Activated naive CD8-positive, alpha-beta T cell treated with anti-CD3 and anti-CD28 coated beads, Interleukin-2, amount 50 U/mL, for 24 hours (primary cell): ENCODE measurements around the gene RBPJ.

Source experiments
- ATAC-seq: fragments of 150-1000 bp; cut with Tn5 transposase; one replicate; pipeline ENCODE4 v1.10.0; 2021
- DNase-seq: peaks from one replicate; pipeline ENCODE4 v3.0.0; 2021
- H3K27ac Mint-ChIP-seq: one replicate; pipeline ENCODE4 v1.8.0; 2021; ENCODE audit warnings: mild to moderate bottlenecking, mixed read lengths
- H3K27me3 Mint-ChIP-seq: one replicate; pipeline ENCODE4 v1.8.0; 2021; ENCODE audit warnings: mixed read lengths
- H3K36me3 Mint-ChIP-seq: one replicate; pipeline ENCODE4 v1.8.0; 2021; ENCODE audit warnings: low read depth, mixed read lengths
- H3K4me1 Mint-ChIP-seq: one replicate; pipeline ENCODE4 v1.8.0; 2021; ENCODE audit warnings: mixed read lengths
- H3K4me3 Mint-ChIP-seq: one replicate; pipeline ENCODE4 v1.8.0; 2021; ENCODE audit warnings: mild to moderate bottlenecking, moderate library complexity, mixed read lengths
- H3K9me3 Mint-ChIP-seq: one replicate; pipeline ENCODE4 v1.8.0; 2021; ENCODE audit warnings: mixed read lengths

RBPJ gene

GRCh38 chr4:26320538-26321372 lies at the start of gene RBPJ:
Gene RBPJ (plus strand): TSS chr4:26321014. CDS start chr4:26321029, 15 bp downstream.
- H3K4me3 Mint-ChIP-seq, result peak within 1 kb of the TSS; percentile 99
- peaks cover 52% of the 10 kb centered on the region for H3K4me1 Mint-ChIP-seq
- H3K27ac Mint-ChIP-seq, result peak within 1 kb of the TSS; percentile 98
- H3K36me3 Mint-ChIP-seq, result peaks cover 31% of the 10 kb centered on the region
- DNase-seq (peak; percentile 85), ATAC-seq (peak; percentile 5)
- H3K27me3 Mint-ChIP-seq, result no peaks in the 10 kb centered on the region
- peaks cover 14% of the 10 kb centered on the region for H3K9me3 Mint-ChIP-seq

GRCh38 chr4:26271703-26272102 lies 49.1 kb upstream of the RBPJ start:
- Mint-ChIP-seq H3K9me3 (no peaks in the 10 kb centered on the region), H3K4me1 (peaks cover 27% of the 10 kb centered on the region), H3K4me3 (no peak overlapping the region), H3K27ac (no peak overlapping the region), H3K27me3 (peaks cover 6% of the 10 kb centered on the region), H3K36me3 (no peaks in the 10 kb centered on the region)
- DNase-seq (no peak), ATAC-seq (no peak)

GRCh38 chr4:26272654-26273615 lies 47.9 kb upstream of the RBPJ start:
- DNase-seq, result no peak
- H3K27me3 Mint-ChIP-seq, result peaks cover 6% of the 10 kb centered on the region
- no peak overlapping the region for H3K27ac Mint-ChIP-seq
- H3K4me3 Mint-ChIP-seq, result no peak overlapping the region
- peaks cover 27% of the 10 kb centered on the region for H3K4me1 Mint-ChIP-seq
- ATAC-seq, result no peak
- peaks cover 2% of the 10 kb centered on the region for H3K9me3 Mint-ChIP-seq
- no peaks in the 10 kb centered on the region for H3K36me3 Mint-ChIP-seq

DNA sequence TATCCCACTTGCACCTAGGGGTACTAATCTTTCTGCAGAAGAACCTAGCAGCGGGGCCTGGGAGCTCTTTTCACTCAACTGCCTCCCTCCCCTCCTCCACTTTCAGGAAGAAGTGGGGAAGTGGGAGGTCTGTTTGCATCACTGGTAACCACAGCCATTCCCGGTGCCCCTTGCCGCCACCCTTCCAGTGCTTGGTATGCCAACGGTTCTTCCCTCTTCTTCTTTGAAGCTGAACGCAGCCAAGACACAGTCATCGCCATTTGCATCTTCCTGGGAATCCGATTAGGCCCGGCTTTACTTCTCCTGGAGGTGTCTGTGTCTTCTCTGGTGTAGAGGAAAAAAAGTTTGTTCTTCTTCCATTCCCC lies 47.2 kb upstream of the RBPJ start:
- Mint-ChIP-seq H3K9me3 (peaks cover 2% of the 10 kb centered on the region), H3K4me1 (peaks cover 25% of the 10 kb centered on the region), H3K27ac (no peak overlapping the region), H3K4me3 (no peak overlapping the region), H3K36me3 (no peaks in the 10 kb centered on the region), H3K27me3 (peaks cover 6% of the 10 kb centered on the region)
- DNase-seq (no peak), ATAC-seq (no peak)

DNA sequence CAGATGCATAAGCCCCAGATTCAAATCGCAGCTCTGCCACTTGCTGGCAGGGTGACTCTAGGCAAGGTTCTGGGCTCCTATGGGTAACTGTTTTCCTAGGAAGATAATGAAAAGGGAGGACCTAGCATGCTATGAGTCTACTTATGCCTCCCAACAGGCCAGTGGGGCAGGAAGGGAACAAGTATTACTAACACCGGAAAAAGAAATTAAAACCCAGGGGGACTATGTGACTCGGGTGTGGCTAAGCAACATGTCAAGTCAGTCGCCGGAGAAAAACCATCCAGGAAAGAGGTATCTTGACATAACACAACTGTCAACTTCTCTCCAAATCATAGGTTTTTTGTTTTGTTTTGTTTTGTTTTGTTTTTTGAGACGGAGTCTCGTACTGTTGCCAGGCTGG lies 45.5 kb upstream of the RBPJ start:
- peaks cover 3% of the 10 kb centered on the region for H3K27me3 Mint-ChIP-seq
- peaks cover 24% of the 10 kb centered on the region for H3K4me1 Mint-ChIP-seq
- H3K9me3 Mint-ChIP-seq, result peaks cover 2% of the 10 kb centered on the region
- no peak for DNase-seq
- ATAC-seq, result no peak
- H3K36me3 Mint-ChIP-seq, result no peaks in the 10 kb centered on the region
- no peak overlapping the region for H3K4me3 Mint-ChIP-seq
- no peak overlapping the region for H3K27ac Mint-ChIP-seq

GRCh38 chr4:26279446-26279845 lies 41.4 kb upstream of the RBPJ start:
- no peak overlapping the region for H3K4me3 Mint-ChIP-seq
- no peak for ATAC-seq
- peaks cover 2% of the 10 kb centered on the region for H3K9me3 Mint-ChIP-seq
- peaks cover 4% of the 10 kb centered on the region for H3K4me1 Mint-ChIP-seq
- no peak overlapping the region for H3K27ac Mint-ChIP-seq
- H3K27me3 Mint-ChIP-seq, result no peaks in the 10 kb centered on the region
- no peak for DNase-seq
- H3K36me3 Mint-ChIP-seq, result no peaks in the 10 kb centered on the region

GRCh38 chr4:26281881-26282280 lies 38.9 kb upstream of the RBPJ start:
- ATAC-seq (no peak), DNase-seq (no peak)
- peaks cover 2% of the 10 kb centered on the region for H3K9me3 Mint-ChIP-seq
- no peaks in the 10 kb centered on the region for H3K36me3 Mint-ChIP-seq
- H3K27me3 Mint-ChIP-seq, result no peaks in the 10 kb centered on the region
- no peak overlapping the region for H3K27ac Mint-ChIP-seq
- no peaks in the 10 kb centered on the region for H3K4me1 Mint-ChIP-seq
- no peak overlapping the region for H3K4me3 Mint-ChIP-seq

DNA sequence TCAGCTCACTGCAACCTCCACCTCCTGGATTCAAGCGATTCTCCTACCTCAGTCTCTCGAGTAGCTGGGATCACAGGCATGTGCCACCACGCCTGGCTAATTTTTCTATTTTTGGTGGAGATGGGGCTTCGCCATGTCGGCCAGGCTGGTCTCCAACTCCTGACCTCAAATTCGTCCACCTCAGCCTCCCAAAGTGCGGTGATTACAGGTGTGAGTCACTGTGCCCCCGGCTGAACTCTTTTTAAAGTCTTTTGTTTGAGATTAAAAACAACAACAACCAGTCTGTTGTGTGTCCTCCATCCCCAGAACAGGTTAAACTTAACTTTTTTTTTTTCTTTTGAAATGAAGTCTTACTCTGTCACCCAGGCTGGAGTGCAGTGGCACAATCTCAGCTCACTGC lies 36.3 kb upstream of the RBPJ start:
- Mint-ChIP-seq H3K27ac (no peak overlapping the region), H3K36me3 (no peaks in the 10 kb centered on the region), H3K4me1 (peaks cover 17% of the 10 kb centered on the region), H3K27me3 (no peaks in the 10 kb centered on the region), H3K4me3 (no peak overlapping the region), H3K9me3 (no peaks in the 10 kb centered on the region)
- ATAC-seq (no peak), DNase-seq (no peak)

DNA sequence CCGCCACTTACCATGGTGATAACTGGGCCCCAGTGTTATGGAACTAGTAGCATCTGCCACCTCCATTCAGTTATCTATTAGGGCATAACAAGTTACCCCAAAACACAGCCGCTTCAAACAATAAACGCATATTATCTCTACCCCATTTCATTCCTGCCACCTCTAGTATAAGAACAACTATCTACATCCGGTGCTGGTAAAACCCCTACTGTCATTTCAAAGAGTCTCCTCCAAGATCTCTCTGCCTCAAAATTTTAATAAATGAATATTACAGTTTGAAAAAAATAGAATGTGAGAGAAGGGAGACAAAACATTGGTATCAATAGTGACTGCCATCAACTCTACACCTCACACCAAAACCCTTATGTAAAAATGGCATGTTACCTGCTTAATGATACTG lies 35.5 kb upstream of the RBPJ start:
- Mint-ChIP-seq H3K27ac (no peak overlapping the region), H3K36me3 (no peaks in the 10 kb centered on the region), H3K4me3 (no peak overlapping the region), H3K9me3 (no peaks in the 10 kb centered on the region), H3K27me3 (no peaks in the 10 kb centered on the region), H3K4me1 (peaks cover 17% of the 10 kb centered on the region)
- no peak for ATAC-seq
- no peak for DNase-seq

DNA sequence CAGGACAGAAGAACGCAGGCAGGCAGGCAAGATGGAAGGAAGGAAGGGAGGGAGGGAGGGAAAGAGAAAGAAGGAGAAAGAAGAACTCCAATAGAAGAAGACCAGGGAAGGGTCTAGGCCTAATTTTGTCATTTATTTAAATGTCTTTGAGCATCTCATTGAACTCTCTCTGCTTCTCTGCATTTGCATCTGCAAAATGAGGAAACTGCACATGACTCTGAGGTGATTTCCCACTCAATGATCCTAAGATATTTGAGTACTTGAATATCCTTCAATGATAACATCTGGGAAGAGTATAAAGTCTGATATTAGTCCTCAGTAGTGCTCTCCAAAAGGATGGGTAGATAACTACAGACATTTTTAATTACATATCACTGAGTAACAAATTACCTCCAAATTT lies 33.1 kb upstream of the RBPJ start:
- DNase-seq (no peak), ATAC-seq (no peak)
- H3K9me3 Mint-ChIP-seq, result no peaks in the 10 kb centered on the region
- no peak overlapping the region for H3K4me3 Mint-ChIP-seq
- peaks cover 20% of the 10 kb centered on the region for H3K4me1 Mint-ChIP-seq
- peak overlapping the region; percentile 57 for H3K27ac Mint-ChIP-seq
- H3K36me3 Mint-ChIP-seq, result no peaks in the 10 kb centered on the region
- no peaks in the 10 kb centered on the region for H3K27me3 Mint-ChIP-seq

GRCh38 chr4:26288355-26288909 lies 32.4 kb upstream of the RBPJ start:
- peaks cover 20% of the 10 kb centered on the region for H3K4me1 Mint-ChIP-seq
- no peaks in the 10 kb centered on the region for H3K9me3 Mint-ChIP-seq
- H3K4me3 Mint-ChIP-seq, result no peak overlapping the region
- no peaks in the 10 kb centered on the region for H3K27me3 Mint-ChIP-seq
- peak overlapping the region; percentile 57 for H3K27ac Mint-ChIP-seq
- peak; percentile 90 for ATAC-seq
- no peaks in the 10 kb centered on the region for H3K36me3 Mint-ChIP-seq
- DNase-seq, result peak; percentile 18

DNA sequence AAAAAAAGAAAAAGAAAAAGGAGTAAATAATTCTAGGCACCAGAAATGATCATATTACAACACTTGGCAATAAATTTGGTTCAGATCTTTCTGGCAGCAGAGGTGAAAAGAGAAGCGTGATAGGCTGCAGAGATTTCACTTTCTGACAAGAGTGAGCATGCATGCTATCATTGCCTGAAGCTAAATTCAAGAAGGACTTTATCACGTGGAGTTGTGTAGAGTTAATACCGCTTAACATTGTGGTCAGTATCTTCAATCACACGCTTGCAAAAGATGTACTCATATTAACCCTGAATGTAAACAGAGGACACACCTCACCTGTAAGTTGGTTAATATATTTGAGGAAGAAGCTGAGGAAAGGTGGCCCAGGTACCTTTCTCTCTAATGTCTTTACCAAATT lies 31.4 kb upstream of the RBPJ start:
- no peak for DNase-seq
- H3K27me3 Mint-ChIP-seq, result no peaks in the 10 kb centered on the region
- peaks cover 20% of the 10 kb centered on the region for H3K4me1 Mint-ChIP-seq
- no peak overlapping the region for H3K4me3 Mint-ChIP-seq
- no peak overlapping the region for H3K27ac Mint-ChIP-seq
- ATAC-seq, result no peak
- H3K9me3 Mint-ChIP-seq, result no peaks in the 10 kb centered on the region
- no peaks in the 10 kb centered on the region for H3K36me3 Mint-ChIP-seq

- peaks cover 5% of the 10 kb centered on the region for H3K27me3 Mint-ChIP-seq
- H3K4me1 Mint-ChIP-seq, result peaks cover 20% of the 10 kb centered on the region
- H3K4me3 Mint-ChIP-seq, result no peak overlapping the region
- H3K27ac Mint-ChIP-seq, result no peak overlapping the region
- H3K36me3 Mint-ChIP-seq, result no peaks in the 10 kb centered on the region
- H3K9me3 Mint-ChIP-seq, result no peaks in the 10 kb centered on the region
- ATAC-seq (no peak), DNase-seq (no peak)
Observed at GRCh38 chr4:26290321-26290720, 30.5 kb upstream of the RBPJ start.

DNA sequence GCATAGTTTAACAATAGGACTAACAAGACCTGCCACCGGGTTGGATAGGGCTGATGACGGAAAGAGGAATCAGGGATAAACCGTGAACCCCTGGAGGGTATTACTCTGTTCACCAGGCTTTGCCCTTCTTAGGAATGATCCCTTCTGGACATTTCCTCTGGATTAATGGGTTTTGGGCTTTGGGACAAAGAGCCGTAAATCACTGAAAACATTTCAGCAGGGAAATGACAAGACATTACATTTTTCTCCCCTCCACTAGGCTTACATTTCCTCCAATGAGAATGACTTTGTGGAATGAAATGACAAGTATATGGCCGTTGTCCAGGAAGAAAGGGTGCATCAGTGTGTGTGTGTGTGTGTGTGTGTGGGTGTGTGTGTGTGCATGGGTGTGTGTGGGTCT lies 25.9 kb upstream of the RBPJ start:
- no peak overlapping the region for H3K4me3 Mint-ChIP-seq
- peaks cover 24% of the 10 kb centered on the region for H3K4me1 Mint-ChIP-seq
- ATAC-seq (no peak), DNase-seq (no peak)
- no peaks in the 10 kb centered on the region for H3K9me3 Mint-ChIP-seq
- H3K27ac Mint-ChIP-seq, result no peak overlapping the region
- H3K27me3 Mint-ChIP-seq, result peaks cover 5% of the 10 kb centered on the region
- H3K36me3 Mint-ChIP-seq, result no peaks in the 10 kb centered on the region

DNA sequence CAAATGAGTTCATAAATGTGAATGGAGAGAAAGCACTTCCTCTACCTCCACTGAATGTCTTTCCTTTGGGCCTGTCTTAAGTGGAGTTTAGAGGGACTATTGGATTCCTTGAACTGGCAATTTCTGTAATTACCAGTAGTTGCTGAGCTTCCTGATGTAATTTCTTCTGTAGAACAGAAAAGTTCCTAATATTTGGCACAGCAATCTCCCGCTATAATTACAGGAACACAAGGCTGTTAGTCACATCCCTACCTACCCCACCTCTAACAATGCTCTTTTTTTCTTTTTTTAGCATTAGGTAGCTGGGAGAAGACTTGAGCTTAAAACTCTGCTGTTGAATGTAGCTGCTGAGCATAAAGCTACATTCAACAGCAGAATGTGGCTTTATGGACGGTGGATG lies 24.8 kb upstream of the RBPJ start:
- peaks cover 4% of the 10 kb centered on the region for H3K9me3 Mint-ChIP-seq
- H3K27me3 Mint-ChIP-seq, result peaks cover 5% of the 10 kb centered on the region
- no peaks in the 10 kb centered on the region for H3K36me3 Mint-ChIP-seq
- peaks cover 28% of the 10 kb centered on the region for H3K4me1 Mint-ChIP-seq
- H3K4me3 Mint-ChIP-seq, result no peak overlapping the region
- no peak for DNase-seq
- no peak overlapping the region for H3K27ac Mint-ChIP-seq
- ATAC-seq, result no peak
